HepG2 (cell line): Measurements from ENCODE around the gene SLC22A23. TPM values are rescaled to one million over a fixed set of nuclear protein-coding genes. Genes with fewer than 3 reads are reported as not detected.

ENCODE experiments used
- ARID5B ChIP-seq: IDR thresholded peaks from 2 replicates; pipeline ENCODE4 v1.4.0; 2020; ENCODE audit warnings: mild to moderate bottlenecking, missing genetic modification reagents
- FOXO1 ChIP-seq: sonication (generic); formaldehyde crosslinking; IDR thresholded peaks from 2 replicates; pipeline ENCODE4 v1.4.0; 2020; ENCODE audit warnings: missing genetic modification reagents
- JUN ChIP-seq: sonication (generic); formaldehyde crosslinking; IDR thresholded peaks from 2 replicates; pipeline ENCODE4 v1.4.0; 2020; ENCODE audit warnings: mild to moderate bottlenecking, missing genetic modification reagents
- KDM4B ChIP-seq: sonication (generic); formaldehyde crosslinking; IDR thresholded peaks from 2 replicates; pipeline ENCODE4 v1.4.0; 2020; ENCODE audit warnings: missing genetic modification reagents
- KMT2A ChIP-seq: sonication (generic); formaldehyde crosslinking; IDR thresholded peaks from 2 replicates; pipeline ENCODE4 v1.4.0; 2020; ENCODE audit warnings: missing genetic modification reagents
- LRRFIP1 ChIP-seq: sonication (generic); formaldehyde crosslinking; conservative IDR thresholded peaks from 2 replicates; pipeline ENCODE4 v1.4.0; 2020; ENCODE audit warnings: missing genetic modification reagents
- NCOR1 ChIP-seq: fragments of 200-600 bp; sonication (generic); IDR thresholded peaks from 2 replicates; pipeline ENCODE4 v1.7.0; 2017; ENCODE audit warnings: antibody characterized with exemption, low read length, borderline replicate concordance
- SAP130 ChIP-seq: IDR thresholded peaks from 2 replicates; pipeline ENCODE4 v1.6.1; 2016; ENCODE audit warnings: low read depth
- TBX2 ChIP-seq: sonication (generic); formaldehyde crosslinking; IDR thresholded peaks from 2 replicates; pipeline ENCODE4 v1.5.0; 2020; ENCODE audit warnings: missing genetic modification reagents, mild to moderate bottlenecking, borderline replicate concordance
- TFAP4 ChIP-seq: sonication (generic); IDR thresholded peaks from 2 replicates; pipeline ENCODE4 v1.6.1; 2016; ENCODE audit warnings: low read depth, borderline replicate concordance
- THAP7 ChIP-seq: sonication (generic); formaldehyde crosslinking; IDR thresholded peaks from 2 replicates; pipeline ENCODE4 v1.8.1; 2023; ENCODE audit warnings: mild to moderate bottlenecking, missing genetic modification reagents
- ZNF180 ChIP-seq: sonication (generic); formaldehyde crosslinking; IDR thresholded peaks from 2 replicates; pipeline ENCODE4 v1.4.0; 2020; ENCODE audit warnings: low read depth, missing genetic modification reagents, borderline replicate concordance
- ZNF280D ChIP-seq: sonication (generic); formaldehyde crosslinking; IDR thresholded peaks from 2 replicates; pipeline ENCODE4 v1.5.1; 2020; ENCODE audit warnings: mild to moderate bottlenecking, missing genetic modification reagents
- ZNF687 ChIP-seq: sonication (generic); formaldehyde crosslinking; IDR thresholded peaks from 2 replicates; pipeline ENCODE4 v1.5.1; 2020; ENCODE audit warnings: mild to moderate bottlenecking, missing genetic modification reagents, moderate library complexity
- polyA plus RNA-seq, 8 experiments: library from polyadenylated mRNA; depleted of rRNA in 3 of 8; stranded (reverse) in 7 of 8; unstranded in 1 of 8; fragments of >200 nt; fragmentation: Illumina TruSeq in 4 of 8; extraction: Trizol in 4 of 8; gene quantifications; 2 replicates each; pipeline versions ENCODE4 v1.2.1 to v1.2.3, GENCODE V29; 2011 to 2016; ENCODE audit warnings: low read depth in 4 of 8, missing spikeins in 1 of 8, mixed read lengths in 1 of 8; ENCODE audit not compliant: insufficient read depth in 1 of 8
- total RNA-seq, 5 experiments: library from RNA; depleted of rRNA; stranded (reverse); fragments of >200 nt; fragmentation: Illumina TruSeq; extraction: Trizol; gene quantifications; 2 replicates each; pipeline ENCODE4 v1.2.3, GENCODE V29; 2016; ENCODE audit warnings: low read depth in 1 of 5

SLC22A23 gene
- total and polyA plus RNA-seq, 2 of the 13 experiments (the other 11 are each of a cell fraction or from before 2014, with no cell fraction given): 11.8 to 17.5 TPM

GRCh38 chr6:3252369-3252768, 204.5 kb downstream of the SLC22A23 start (continued):
- TF ChIP-seq ZNF280D (CRISPR knock-in tag) (no peak), ZNF180 (no peak), SAP130 (CRISPR knock-in tag) (peak; percentile 71), NCOR1 (no peak), TFAP4 (peak; percentile 19; the same call in 1 of the 2 replicates), KMT2A (CRISPR knock-in tag) (no peak), LRRFIP1 (no peak), TBX2 (CRISPR knock-in tag) (no peak), ARID5B (no peak), ZNF687 (CRISPR knock-in tag) (peak; percentile 68), FOXO1 (CRISPR knock-in tag) (peak; percentile 49; the same call in 1 of the 2 replicates), THAP7 (0 out of 2 replicates have a peak, but pooled peaks have one; percentile 41), KDM4B (CRISPR knock-in tag) (no peak), JUN (no peak)
